Activated CD4-positive, CD25-positive, alpha-beta regulatory T cell treated with anti-CD3 and anti-CD28 coated beads, Interleukin-2, amount 50 U/mL, for 24 hours (primary cell): ENCODE results near the gene PDS5A.
"Not testable (repeated sequence)": the region's sequence is repeated elsewhere in the genome, so short reads cannot be mapped to it uniquely, and the experiment has no call there.

ENCODE experiments used
- ATAC-seq, 2 donors: fragments of 150-1000 bp; cut with Tn5 transposase; one replicate each; pipeline ENCODE4 v1.10.0; 2021; ENCODE audit warnings: mild to moderate bottlenecking in 1 of 2, moderate library complexity in 1 of 2

PDS5A gene

DNA sequence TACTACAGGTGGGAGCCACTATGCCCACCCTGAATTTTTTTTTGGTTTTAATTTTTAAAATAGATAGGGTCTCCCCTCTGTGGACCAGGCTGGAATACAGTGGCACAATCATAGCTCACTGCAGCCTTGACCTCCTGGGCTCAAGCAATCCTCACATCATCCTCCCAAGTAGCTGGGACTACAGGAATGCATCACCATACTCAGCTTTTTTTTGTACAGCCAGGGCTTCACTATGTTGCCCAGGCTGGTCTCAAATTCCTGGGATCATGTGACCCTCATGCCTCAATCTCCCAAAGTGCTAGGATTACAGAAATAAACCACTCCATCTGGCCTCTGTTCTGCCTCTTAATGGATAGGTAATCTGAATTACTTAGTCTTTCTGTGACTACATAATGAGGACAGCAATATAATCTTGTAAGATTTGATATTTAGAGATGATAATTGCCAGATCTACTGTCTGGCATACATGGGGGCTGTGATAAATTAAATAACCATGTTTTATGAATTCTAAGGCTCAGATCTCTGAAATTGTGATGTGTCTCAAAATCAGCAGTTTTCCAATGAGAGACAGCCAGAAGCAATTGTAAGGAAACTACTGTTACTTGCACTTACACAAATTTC is 26.7 kb downstream of the PDS5A start:
- no peak for ATAC-seq

- ATAC-seq, result no peak
These were observed 29.7 kb downstream of the PDS5A start for GRCh38 chr4:39947963-39948362.

- no peak for ATAC-seq
These were observed 30.3 kb downstream of the PDS5A start for GRCh38 chr4:39947417-39947816.

GRCh38 chr4:39944245-39944644 is 33.5 kb downstream of the PDS5A start:
- ATAC-seq, result peak in 1 of 2 donors; percentile 38

GRCh38 chr4:39942507-39942906 is 35.2 kb downstream of the PDS5A start:
- no peak for ATAC-seq

- ATAC-seq, result no peak
These were observed 36.0 kb downstream of the PDS5A start for GRCh38 chr4:39941682-39942217.

GRCh38 chr4:39937683-39938268 is 39.9 kb downstream of the PDS5A start:
- peak; percentile 29 to 43 for ATAC-seq

DNA sequence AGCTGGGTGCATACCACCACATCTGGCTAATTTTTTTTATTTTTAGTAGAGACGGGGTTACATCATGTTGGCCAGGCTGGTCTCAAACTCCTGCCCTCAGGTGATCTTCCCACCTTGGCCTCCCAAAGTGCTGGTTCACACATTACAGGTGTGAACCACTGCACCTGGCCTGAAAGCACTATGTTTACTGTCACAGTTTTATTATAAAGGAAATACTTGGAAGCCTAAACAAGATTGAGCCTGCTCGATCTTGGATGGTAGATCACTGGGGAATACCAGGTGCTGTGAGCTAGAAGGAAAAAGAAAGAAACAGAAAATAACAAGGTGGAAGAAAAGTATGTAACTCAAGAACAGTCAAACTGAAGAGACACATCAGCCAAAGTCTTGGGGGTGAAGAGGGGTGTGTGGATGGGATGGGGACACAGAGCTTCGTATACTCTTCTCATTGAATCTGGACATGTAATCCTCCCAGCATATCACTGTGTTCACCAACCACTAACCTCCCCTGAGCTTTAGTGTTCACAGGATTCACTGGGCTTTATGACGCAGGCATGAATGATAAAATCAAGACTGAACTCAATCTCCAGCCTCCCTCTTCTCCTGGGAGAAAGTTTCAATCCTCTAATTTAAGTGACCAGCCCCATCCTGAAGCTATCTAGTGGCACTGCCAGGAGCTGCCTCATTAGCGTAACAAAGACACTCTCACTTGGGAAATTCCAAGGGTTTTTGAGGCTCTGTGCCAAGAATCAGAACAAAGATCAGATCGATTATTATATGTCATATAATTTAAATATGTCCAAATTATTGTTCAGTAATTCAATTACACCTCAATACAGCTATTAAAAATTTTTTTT is 40.9 kb downstream of the PDS5A start:
- no peak for ATAC-seq

DNA sequence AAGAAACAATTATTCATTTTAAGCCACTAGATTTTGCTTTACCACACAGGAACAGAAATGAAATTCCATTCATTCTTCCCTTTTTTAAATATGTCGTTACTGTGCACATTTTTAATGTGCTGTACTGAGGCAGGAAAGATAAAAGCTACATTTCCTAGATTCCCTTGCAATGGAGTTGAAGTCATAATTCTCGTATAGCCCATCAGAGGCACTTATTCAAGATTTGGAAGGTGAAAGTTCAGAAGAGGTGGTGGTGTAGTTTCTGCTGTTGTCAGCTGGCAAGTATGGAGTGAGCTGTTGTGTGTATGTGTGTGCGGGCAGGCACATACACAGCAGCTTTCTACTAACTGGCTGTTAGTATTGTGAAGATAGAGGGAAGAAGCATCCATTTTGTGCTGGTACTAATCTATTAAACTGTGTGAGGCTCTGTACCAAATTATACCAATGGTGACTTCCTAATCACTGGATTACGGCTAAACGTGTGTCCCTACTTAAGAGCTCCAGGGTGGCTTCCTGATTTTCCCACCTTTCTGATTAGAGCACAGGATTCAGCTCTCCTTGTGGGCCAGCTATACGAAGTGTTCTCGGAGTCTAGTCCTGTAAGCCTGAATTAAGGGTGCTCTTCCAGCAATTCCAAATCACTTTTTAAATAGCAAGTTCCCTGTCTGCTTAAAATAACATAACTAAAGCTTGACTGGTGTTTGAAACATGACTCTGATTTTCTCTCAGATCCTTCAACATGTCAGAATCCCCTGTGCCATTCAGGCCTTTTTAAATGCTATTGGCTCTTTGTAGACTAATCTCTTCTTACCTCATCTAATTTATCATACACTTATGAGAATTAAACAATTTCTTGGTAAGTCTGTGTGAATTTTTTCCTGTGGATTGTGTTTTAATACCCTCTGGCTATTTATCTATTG is 43.8 kb downstream of the PDS5A start:
- ATAC-seq, result no peak

- peak; percentile 75 to 79 for ATAC-seq
These were observed 44.8 kb downstream of the PDS5A start for GRCh38 chr4:39932776-39933402.

GRCh38 chr4:39931441-39931901 is 46.2 kb downstream of the PDS5A start:
- ATAC-seq, result peak; percentile 44 to 76

DNA sequence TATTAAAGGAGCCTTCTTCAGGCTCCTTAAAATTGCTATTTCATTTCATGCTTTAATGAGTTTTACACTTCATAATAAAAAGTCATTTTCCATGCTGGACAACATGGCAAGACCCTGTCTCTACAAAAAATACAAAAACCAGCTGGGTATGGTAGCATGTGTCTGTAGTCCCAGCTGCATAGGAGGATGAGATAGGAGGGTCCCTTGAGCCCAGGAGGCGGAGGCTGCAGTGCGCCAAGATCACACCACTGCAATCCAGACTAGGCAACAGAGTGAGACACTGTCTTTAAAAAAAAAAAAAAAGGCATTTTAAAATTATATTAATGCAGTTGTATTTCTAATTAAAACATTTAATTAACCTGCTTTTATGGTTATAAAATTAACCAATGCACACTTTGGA is 49.2 kb downstream of the PDS5A start:
- ATAC-seq, result no peak

DNA sequence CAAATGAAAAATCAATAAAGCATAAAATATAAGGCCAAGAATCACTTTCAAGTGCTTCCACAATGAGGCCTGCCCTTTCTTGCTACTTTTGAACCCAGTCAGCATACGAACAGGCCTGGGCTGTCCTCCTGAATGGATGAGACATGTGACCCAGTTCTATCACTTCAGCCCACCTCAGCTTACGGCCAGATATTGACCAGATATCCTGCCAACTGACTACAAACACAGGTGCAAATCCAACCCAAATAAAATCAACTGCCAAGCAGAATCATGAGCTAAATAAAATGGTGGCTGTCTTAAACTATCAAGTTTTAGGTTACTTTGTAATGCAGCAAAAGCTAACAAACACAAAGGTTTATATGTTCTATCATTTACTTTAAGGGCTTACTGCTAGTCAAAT is 53.7 kb downstream of the PDS5A start:
- ATAC-seq, result no peak

DNA sequence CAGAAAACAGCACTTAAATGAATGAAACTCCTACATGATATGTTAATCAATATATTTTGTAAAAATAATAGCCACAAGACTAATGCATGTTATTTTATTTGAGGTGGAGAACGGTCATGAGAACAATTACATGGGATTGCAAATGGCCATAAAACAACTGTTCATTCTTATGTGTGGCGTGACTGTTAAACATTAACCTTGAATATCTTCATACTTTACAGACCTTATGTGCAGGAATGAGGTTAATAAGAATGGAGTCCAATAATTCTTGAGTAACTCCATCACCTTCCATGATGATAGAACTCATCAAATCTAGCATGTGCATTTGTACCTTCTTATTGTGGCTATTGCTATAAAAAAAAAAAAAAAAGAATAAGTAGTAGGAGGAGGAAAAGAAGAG is 55.3 kb downstream of the PDS5A start:
- no peak for ATAC-seq

- no peak for ATAC-seq
These were observed 64.2 kb downstream of the PDS5A start for GRCh38 chr4:39913471-39913870.

DNA sequence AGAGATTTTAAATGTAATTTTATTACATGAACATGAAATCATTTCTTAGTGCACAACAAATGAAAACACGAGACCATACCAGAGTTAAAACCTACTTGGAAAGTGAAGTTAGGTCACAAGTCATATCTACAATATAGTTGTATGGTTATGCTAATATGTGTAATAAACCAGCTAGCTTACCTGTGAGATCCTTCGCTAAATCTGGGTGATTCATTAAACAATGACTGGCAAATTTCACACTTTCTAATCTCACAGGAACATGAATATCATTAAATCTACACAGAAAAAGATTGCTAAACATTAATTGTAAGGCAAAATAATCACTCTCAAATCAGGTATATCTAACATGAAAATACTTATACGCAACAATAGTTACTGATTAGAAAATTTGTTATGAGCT is 67.6 kb downstream of the PDS5A start:
- peak in 1 of 2 donors; percentile 51 for ATAC-seq

DNA sequence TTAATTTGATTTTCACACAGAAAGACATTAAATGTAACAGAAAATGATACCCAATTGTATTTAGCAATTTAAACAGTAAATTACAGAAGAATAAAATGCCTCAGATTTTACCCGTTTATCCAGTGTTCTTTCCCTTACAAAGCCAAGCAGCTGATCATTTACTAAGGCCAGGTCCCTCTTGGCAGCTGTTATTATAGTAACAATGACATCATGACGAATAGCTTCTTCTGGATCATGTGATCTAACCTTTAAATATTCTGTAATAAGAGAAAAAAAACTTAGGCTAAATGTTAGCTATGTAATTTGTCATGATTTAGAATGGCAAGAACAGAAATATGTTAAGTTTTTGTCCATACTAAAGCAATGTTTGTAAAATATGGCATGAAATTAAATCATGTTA is 69.4 kb downstream of the PDS5A start:
- ATAC-seq, result no peak

GRCh38 chr4:39905656-39906055 is 72.1 kb downstream of the PDS5A start:
- ATAC-seq, result no peak

GRCh38 chr4:39905019-39905418 is 72.7 kb downstream of the PDS5A start:
- not testable (repeated sequence) for ATAC-seq

DNA sequence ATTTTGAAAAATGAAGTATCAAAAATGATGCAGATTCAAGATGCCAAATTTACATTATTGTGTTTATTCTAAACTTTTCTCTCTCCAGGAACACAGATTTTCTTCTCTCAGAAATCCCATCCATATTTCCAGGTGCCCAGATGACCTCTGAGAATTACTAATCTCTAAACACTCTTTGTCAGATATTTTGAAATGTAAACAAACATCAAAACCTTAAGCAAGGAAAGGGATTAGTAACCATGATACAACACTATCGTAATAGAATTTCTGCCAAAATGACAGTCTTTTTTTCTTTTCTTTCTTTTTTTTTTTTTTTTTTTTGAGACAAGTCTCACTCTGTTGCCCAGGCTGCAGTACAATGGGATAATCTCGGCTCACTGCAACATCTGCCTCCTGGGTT is 76.7 kb downstream of the PDS5A start:
- ATAC-seq, result no peak

DNA sequence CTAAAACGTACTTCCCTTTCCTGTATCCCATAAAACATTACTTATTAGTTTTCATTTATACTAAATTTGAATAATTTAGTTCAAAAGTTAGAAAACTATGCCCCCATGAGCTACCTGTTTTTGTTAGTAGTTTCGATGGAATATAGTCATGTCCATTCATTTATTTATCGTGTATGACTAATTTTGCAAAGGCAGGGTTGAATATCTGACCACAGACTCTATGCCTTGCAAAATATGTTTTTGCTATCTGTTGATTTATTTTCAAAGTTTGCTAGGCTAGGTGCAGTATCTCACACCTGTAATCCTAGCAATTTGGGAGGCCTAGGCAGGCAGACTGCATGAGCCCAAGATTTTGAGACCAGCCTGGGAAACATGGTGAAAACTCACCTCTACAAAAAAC is 78.4 kb downstream of the PDS5A start:
- peak in 1 of 2 donors; percentile 69 for ATAC-seq

GRCh38 chr4:39898015-39898414 is 79.7 kb downstream of the PDS5A start:
- ATAC-seq, result no peak
